OCI-LY3 (cell line): ENCODE data around the gene SPATA12.

ENCODE experiments used
- CTCF ChIP-seq: fragments of 200-600, 300-600 bp; sonication (generic); IDR thresholded peaks from 2 replicates; pipeline ENCODE4 v1.5.1; 2014; ENCODE audit warnings: antibody characterized with exemption, low read length, low read depth
- EZH2phosphoT487 ChIP-seq: fragments of 200-600 bp; shearing (Covaris generic); IDR thresholded peaks from 2 replicates; pipeline ENCODE4 v1.6.1; 2018; ENCODE audit warnings: antibody characterized with exemption, mixed run types, low read depth

GRCh38 chr3:57041674-57042073 is 18.8 kb upstream of the SPATA12 start:
- TF ChIP-seq CTCF = no peak
- no peak for TF ChIP-seq EZH2phosphoT487
